Central memory CD4-positive, alpha-beta T cell (primary cell): ENCODE results near the gene ORM2.

Source experiments
- DNase-seq: peaks from one replicate; pipeline ENCODE4 v3.0.0; 2022

Gene ORM2

DNA sequence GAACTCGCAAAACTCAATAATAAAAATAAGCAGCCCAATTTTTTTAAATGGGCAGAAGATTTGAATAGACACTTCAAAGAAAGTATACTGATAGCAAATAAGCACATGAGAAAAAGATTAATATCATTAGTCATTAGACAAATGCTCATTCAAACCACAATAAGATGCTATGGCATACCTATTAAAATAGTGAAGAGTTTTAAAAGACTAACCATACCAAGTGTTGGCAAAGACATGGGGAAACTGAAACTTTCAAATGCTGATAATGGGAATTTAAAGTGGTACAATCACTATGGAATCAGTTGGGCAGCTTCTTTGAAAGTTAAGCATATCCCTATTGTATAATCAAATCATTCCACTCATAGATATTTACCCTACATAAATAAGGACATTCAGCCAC is 33.3 kb upstream of the ORM2 start:
- no peak for DNase-seq

DNA sequence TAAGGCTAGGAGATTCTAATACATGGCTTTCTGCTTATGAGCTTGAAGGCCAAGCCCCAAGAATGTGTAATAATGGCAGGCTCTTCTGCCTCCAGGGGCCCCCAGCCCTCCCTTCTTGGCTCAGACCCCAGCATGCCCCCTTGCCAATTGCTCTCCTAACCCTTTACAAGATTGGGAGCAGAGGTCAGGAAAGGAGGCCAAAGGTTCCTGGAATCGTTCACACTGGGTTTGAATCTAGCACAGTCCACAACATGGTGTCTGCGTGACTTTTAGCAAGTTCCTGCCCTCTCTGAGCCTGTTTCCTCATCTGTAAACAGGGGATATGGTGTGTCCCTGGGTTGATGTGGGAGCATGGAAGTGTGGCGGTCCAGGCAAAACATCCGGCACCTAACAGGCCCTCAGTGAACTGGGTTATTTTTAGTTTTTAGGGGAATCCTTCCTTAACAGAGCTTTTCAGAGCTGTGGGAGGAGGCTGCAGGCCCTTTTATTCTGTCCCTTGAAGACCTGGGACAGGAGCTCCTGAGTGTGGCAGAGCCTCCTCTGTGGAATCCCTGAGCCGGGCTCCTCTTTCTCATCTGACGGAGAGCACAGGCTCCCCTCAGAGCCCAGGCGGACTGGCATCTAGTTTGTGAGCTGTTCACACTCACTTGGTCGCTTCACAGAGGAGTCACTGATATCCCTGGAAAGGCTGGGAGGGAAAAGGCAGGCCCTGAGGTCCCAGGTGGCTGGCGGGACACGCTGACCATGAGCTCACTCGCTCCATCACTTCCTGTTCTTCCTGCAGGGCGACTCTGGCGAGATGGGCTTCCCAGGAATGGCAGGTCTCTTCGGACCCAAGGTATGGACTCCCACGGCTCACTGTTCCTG is 30.1 kb upstream of the ORM2 start:
- no peak for DNase-seq

DNA sequence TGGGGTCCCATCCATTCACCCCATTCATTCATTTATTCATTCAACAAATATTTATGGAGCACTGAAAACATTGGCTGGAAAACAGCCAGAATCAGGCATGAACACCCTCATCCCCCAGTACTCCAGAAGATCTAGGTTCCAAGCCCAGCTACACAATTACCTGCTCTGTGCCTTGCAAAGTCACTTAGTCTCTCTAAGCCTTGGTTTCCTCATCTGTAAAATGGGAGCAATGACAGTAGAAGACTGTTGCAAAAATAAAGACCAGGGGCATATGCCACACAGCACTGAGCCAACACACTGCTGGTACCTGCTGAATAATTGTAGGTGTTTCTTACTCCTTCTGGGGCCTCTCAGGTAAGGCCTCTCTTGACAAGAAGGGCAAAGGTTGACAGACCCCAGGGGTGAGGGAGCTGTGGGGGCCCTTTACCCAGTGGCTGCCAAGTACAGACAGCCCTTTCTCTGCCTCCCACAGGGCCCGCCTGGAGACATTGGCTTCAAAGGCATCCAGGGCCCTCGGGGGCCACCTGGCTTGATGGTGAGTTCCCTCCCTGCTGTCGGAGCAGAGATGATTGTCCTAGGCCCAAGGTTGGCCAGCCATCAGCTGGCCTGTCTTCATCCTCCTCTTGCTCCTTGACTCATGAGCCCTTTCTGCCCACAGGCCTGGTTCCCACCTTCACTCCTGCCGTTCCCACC is 29.4 kb upstream of the ORM2 start:
- no peak for DNase-seq

DNA sequence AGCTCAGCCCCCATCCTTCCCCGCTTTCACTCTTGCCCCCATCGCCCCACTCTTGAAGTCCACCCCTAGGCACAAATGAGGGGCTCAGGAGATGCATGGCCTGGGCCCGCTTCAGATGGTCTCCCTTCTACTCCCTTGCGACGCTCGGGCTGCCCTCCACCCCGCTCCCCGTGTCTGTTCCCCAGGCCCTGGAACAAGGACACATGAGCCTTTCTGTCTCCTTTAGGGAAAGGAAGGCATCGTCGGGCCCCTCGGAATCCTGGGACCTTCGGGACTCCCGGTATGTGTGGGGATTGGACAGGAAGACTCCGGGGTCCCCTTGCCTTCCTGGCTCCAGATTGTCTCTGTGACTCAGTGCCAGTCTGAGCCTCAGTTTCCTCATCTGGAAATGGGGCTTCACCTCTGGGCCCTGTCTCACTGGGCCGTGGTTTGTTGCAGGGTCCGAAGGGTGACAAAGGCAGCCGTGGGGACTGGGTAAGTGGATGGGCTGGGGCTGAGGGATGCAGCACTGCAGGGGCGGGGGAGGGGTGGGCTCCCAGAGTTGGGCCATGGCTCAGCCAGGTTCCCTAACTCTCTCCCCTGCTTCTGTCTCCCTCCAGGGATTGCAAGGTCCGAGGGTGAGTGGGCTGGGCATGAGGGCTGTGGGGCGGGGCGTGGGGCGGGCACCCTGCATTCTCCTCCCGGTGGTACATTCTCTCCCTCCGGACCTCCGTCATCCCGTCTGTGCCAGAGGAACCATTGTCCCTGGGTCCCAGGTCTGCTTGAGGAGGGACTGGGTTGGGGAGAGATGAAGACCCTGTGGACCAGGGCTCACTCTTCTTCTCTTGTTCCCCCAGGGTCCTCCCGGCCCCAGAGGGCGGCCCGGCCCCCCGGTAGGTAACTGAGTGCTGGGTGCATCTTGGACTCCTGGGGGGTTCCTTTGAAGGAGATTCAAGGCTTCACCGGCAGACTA is 28.5 kb upstream of the ORM2 start:
- no peak for DNase-seq

DNA sequence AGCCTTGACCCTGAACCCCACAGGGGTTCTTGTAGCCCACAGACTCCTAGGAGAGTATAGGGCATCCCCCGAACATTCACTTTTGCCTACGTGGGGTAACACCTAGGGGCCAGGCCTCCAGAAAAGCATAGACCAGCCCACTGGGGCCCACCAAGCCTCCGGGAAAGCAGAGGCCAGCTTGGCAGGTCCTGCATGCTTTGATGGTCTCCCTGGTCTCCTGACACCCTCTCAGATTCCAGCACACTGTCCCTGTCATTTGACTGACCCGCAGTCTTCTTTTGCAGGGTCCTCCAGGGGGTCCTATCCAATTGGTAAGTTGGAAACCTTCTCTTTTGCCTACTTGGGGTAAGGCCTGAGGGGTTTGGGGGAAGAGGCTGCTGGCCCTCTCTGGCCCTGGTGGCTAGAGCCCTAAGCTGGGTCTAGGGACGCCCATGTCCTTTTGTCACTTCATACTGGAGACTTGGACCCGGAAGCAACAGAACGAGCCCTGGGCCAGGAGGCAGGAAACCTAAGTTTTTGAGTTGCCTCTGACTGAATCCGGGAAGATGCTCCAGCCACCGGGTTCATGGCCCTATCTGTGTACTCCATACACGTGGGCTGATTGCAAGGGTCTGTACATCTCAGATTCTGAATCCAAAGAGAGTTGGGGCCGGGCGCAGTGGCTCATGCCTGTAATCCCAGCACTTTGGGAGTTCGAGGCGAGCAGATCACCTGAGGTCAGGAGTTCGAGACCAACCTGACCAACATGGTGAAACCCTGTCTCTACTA is 27.7 kb upstream of the ORM2 start:
- no peak for DNase-seq

DNA sequence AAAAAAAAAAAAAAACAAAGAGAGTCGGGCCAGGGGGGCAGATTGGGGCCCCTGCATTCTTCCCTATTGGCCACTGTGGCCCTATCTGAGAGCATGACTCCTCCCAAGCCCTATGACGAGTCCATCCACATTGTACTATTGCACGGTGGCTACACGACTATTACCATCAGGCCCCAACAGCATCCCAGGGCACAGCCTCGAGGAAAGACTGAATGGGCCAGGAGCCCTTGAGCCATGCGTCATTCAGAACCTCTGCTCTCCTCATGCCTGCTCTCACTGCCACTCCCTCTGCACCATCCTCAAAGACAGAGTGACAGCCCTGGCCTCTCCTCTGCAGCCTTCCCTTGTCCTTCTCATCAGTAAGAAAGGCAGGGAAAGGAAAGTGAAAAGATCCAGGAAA is 26.9 kb upstream of the ORM2 start:
- DNase-seq: no peak

DNA sequence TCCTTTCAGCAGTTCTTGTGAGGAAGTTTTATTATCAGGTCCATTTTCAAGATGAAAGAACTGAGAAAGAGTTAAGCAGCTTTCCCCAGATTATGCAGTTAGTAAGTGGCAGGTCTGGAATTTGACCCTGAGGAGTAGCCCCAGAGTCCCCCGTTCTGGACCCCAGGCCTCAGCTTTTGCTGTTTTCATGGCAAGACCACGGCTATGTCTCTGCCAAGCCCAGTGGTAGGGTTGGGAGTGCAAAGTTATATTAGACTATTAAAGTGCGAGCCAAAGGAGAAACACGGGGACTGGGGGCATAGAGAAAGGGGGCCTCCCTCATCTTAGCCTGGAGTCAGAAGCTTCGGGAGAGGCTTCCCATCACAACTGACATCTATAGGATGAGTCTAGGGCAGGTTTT is 26.1 kb upstream of the ORM2 start:
- DNase-seq: no peak

DNA sequence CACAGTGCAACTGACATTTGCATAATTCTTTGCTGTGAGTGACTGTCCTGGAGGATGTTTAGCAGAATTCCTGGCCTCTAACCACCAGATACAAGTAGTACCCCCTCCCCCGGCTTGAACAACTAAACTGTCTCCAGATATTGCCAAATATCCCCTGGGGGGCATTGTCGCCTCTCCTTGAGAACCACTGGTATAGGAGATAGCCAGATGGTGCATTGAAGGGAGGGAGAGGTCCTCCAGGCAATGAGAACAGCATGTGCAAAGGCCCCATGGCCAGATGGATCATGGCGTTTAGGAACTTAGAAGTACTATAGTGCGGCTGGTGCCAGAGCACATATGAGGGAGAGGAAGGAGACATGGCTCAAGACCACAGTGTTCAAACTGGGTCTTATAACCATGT is 25.7 kb upstream of the ORM2 start:
- DNase-seq: no peak

DNA sequence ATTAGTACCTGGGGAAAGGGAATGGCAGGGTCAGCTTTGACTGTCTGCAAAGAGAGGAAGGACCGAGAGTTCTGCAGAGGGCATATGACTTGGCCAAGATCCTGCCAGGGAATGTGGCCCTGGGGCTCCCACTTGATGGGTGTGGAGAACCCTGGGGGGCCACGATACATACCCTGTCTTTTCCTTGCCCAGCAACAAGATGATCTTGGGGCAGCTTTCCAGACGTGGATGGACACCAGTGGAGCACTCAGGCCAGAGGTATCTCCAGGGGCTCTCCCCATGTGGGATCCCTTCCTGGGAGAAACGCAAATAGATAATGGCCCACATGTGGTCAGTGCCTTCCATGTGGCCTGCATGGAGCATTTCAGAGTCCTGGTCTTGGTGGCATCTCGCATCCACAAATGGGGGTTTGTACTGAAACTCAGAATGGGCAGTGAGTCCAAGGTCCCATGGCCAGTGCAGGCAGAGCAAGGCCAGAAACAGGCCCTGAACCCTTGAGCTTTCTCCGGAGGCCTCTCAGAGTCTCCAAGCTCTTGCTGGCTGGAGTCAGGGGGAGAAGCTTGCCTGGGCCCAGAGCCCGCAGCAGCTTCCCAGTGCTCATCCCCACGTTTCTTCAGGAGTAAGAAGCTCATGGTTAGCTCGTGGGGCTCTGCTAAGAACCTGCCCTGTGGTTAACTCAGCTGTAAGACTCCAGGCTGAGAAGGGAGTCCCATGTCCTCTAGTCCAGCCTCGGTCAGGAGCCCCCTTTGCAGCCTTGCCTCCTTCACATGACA is 25.1 kb upstream of the ORM2 start:
- no peak for DNase-seq

DNA sequence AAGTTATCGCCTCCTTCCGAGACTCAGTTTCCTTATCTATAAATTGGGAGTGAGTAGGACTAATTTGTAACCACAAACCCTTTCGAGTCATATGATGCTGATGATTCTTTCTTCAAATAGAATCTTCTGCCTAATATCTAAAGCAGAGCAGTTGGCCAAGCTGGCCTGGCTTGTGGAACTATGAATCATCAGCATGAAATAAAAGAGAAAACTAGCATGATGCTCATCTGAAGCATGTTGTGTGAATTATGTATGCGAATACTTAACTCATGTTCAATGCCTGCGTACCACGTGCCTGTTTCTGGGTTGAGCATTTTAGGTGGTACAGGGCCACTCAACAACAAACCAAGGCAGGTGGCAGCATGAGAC is 21.8 kb upstream of the ORM2 start:
- DNase-seq: no peak

DNA sequence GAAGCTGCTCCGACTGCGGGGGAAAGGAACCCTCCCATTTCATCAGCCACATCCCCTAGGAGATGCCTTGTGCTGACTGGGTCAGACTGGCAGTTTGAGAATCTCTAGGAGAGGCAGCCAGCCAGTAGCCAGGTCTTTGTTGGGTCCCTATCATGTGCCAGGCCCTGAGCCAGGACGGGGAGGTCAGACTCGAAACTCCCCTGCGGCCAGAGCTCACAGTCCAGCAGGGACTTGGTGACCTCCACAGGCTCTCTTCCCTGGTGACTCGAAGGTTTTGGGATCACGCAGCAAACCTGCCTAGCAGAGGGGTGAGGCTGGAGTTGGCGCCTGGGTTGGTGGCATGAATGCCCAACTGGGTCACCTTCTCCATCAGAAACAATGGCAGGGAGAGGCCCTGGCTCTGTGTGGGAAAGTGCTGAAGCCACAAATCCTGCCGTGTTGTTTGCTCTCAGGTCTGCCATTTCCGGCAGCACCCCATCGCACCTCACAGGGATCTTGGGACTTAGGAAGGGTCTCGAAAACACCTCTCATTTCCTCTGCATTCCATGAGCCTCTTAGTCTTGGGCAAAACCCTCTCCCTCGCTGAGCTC is 21.2 kb upstream of the ORM2 start:
- no peak for DNase-seq

DNA sequence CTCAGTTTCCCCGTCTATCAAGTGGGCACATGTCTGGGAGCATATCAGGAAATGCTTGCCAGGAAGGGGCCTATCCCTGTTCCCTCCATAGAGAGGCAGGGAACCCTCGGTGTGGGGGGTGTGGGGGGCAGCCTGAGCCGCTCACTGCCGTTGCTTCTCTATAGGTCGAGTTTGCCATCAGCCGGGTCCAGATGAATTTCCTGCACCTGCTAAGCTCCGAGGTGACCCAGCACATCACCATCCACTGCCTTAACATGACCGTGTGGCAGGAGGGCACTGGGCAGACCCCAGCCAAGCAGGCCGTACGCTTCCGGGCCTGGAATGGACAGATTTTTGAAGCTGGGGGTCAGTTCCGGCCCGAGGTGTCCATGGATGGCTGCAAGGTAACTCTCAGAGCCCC is 20.6 kb upstream of the ORM2 start:
- DNase-seq: no peak

DNA sequence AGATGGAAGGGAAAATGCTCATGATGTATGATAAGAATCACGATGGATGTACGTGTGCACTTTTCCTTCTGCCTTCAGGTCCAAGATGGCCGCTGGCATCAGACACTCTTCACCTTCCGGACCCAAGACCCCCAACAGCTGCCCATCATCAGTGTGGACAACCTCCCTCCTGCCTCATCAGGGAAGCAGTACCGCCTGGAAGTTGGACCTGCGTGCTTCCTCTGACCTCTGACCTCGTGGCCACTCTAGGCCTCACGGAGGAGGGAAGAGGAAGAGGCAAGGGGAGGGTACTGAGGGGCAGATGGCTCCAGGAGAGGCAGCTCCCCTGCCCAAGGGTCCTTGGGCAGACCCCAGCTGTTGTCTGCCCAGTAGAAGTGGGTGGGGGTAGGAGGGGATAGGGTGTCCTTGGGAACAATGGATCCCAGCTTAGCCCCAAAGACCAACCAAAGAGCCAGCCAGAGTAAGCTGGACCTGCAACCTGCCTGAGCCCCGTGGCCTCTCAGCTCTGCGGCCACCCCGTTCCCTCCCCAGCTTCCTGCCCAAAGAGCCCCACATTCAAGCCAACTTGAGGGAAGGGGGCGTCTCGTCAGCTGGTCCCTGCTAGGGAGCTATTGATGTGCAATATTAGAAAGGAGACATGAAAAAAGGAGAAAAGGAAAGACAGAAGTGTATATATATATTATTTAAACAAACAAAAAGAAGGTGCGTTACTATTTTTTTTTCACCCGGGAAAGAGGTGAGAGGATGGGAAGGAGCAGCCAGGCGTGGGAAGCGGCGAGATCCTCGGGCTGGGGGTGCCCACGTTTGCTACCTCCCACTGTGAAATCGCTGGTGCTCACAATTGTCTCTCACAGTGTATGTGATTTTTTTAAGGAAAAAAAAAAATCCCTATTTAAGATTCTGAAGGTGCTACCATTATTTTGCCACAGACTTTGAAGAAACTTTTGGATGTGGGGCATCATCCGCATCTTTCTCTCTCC is 18.9 kb upstream of the ORM2 start:
- no peak for DNase-seq

DNA sequence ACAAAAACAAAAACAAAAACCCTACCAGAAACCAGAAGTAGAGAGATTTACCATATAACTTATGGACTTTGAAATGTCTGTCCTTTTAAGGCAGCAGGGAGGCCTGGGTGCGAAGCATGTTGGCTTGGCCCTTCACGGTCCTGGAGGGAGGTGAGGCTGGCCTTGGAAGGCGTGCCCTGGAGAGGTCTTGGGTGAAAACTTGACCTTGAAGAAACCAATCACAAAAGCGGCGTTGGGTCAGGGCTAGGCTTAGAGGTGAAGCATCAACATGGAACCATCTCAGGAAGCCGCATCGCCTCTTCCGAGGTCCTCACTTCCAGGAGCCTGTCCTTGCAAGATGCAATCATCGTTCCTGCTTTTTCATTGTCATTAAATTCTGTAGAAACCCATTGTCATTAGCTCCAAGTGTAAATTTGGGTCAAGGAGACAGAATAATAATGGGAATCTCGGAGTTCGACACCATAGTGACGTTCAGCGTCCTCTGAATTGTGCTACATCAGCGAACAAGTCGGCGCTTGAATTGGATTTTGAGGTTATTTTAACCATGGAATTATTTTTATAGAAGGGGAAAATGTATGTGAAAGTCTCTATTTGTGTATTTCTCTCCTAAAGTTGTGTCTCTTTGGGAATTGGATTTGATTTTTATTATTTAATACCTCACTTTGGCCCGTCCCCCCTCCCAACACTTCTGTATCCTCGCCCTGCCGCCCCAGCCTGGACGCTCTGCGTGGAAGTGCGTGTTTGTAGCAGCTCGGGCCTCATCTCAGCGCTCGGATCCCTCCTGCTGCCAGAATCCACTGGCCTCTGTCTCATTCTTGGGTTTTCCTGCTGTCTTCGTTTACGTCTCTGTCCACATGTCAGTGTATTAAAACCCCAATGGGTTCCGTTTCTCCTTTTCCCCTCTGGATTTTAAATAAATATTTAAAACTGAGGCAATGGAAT is 17.8 kb upstream of the ORM2 start:
- no peak for DNase-seq

DNA sequence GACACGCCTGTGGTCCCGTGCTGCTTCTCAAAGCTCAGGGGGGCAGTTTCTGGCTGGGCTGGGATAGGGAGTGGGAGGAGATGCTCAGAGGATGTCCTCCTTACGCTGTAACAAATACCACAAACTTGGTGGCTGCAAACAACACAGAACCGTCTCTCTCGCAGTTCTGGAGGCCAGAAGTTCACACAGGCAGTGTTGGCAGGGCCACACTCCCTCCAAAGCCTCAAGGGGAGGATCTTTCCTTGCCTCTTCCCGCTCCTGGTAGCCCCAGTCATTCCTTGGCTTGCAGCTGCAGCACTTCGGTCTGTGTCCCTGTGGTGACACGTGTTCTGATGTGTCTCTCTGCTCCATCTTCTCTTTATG is 17.2 kb upstream of the ORM2 start:
- DNase-seq: no peak

DNA sequence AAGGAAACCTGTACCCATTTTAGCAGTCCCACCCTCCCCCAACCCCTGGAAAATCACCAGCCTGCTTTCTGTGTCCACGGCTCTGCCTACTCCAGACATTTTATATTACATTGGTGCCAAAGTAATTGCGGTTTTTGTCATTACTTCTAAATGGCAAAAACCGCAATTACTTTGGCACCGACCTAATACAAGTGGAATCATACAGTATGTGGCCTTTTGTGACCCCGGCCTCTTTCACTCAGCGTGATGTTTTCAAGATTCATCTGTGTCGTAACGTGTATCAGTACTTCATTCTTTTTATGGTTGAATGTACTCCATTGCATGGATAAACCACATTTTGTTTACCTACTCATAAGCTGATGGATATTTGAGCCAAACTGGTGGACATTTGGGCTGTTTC is 16.5 kb upstream of the ORM2 start:
- DNase-seq: no peak

DNA sequence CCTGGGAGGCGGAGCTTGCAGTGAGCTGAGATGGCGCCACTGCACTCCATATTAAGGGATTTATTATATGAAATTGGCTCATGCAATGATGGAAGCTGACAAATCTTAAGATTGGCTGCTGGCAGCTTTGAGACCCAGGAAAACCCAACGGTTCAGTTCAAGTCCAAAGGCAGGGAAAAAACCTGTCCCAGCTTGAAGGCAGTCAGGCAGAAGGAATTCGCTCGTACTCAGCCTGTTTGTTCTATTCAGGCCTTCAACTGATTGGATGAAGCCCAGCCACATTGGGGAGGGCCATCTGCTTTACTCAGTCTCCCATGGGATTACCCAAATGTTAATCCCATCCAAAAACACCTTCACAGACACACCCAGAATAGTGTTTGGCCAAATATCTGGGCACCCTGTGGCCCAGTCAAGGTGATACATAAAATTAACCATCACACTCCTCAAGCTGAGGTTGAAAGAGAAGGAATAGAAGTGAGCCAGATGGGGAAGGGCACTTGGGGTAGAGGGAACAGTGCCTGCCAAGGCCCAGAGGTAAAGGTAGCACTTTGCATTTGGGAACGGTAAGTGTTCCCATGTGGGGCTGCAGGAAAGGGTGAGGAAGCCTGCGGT is 15.3 kb upstream of the ORM2 start:
- no peak for DNase-seq

DNA sequence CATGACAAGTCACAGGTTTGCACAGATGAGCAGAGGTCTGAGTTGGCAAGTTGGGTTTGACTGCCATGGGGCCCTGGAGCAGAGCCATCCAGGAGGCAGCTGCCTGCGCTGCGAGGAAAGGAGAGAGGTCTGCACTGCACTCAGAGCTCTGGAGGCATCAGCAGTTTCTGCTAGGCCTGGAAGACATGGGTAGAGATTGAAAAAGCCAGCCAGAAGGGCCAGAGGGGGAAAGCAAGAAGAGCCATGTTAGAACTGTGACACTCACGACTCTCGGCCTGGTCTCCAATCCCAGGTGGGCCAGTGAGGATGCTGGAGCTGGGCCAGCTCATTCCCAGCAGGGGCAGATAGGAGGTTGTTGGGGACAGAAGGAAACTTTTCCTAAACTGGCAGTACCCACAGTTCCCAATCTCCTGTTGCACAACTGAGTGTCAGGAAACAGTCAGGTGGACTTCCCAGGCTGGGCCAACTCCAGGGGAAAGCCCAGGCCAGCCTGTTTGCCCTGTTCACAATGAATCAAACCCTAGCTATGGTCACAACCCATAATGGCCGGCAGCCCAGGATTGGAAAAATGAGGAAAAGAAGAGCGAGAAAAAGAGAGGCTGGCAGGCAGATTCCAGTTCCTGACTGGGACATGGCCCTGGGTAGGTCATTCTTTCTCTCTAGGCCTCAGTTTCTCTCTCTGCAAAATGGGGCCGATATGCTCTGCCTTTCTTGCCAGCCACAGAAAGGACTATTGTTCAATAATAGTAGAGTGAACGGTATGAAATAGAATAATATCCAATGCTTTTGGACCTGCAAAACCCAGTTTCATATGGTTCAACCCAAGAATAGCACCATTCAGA is 14.6 kb upstream of the ORM2 start:
- DNase-seq: no peak
